Measurements from ENCODE around the gene ARHGAP35. TPM values are rescaled to one million over a fixed set of nuclear protein-coding genes. Genes with fewer than 3 reads are reported as not detected.

ARHGAP35 gene
- total and polyA plus RNA-seq, 4 experiments from 2014 or later: 1.1 to 49.0 (median 29.1) TPM

DNA sequence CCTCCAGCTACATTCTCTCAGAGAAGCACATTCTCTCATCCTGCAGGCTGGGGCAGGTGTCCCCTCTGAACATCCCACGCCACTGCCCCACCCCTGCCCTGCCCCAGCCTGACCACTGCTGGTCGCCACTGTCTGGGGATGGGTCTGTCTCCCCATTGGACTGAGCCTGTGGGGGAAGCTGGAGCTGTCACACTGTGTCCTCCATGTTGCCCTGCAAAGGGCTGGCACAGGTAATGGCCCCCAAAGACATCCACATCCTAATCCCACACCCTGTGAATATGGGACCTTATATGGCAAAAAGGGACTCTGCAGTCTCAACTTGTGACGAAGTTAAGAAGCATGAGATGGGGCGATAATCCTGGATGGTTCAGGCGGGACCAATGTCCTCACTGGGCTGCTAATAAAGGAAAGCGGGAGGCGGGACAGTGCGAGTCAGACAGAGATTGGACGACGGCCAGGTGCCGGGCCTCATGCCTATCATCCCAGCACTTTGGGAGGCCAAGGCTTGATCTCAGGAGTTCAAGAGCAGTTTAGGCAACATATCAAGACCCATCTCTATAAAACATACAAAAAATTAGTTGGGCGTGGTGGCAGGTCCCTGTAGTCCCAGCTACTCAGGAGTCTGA, 19.2 kb upstream of the ARHGAP35 start:
- Mint-ChIP-seq H3K9me3 (no peaks in the 10 kb centered on the region), H3K4me1 (peaks cover 4 to 8% (median 5%) of the 10 kb centered on the region in 4 donors), H3K4me3 (no peak overlapping the region), H3K27ac (peak overlapping the region in 1 of 7 donors; percentile 47), H3K36me3 (peaks cover 26 to 51% of the 10 kb centered on the region in 2 donors), H3K27me3 (no peaks in the 10 kb centered on the region)
- DNase-seq: no peak
- intact Hi-C loops (cut with micrococcal nuclease): no loop called here
- Histone ChIP-seq H3K4me1 (ENCODE audit: insufficient read depth, low read length) (peaks cover 3% of the 10 kb centered on the region), H3K27me3 (ENCODE audit: insufficient read depth, low read length) (no peaks in the 10 kb centered on the region), H3K9me3 (ENCODE audit: control insufficient read depth in 1 of 2, low read length in 2 of 2) (no peaks in the 10 kb centered on the region), H3K36me3 (ENCODE audit: insufficient read depth, low read length) (peaks cover 30% of the 10 kb centered on the region), H3K27ac (ENCODE audit: low read depth, low read length) (no peak overlapping the region), H3K4me3 (ENCODE audit: low read length in 2 of 2) (no peak overlapping the region)
- ChIA-PET POLR2A (ENCODE audit: partially characterized antibody) (interaction anchor here (0.6 to 2.1 kb wide), 2 partner anchors 84 to 136 kb away, joined by 3 to 15 read pairs; no protein-coding TSS in a partner anchor), CTCF (ENCODE audit: partially characterized antibody) (interaction anchor here (0.8 to 11.4 kb wide), 25 partner anchors 9 to 195 kb away, joined by 3 to 335 read pairs (median 9); partner anchors contain the start of genes AP2S1 and SLC1A5)

DNA sequence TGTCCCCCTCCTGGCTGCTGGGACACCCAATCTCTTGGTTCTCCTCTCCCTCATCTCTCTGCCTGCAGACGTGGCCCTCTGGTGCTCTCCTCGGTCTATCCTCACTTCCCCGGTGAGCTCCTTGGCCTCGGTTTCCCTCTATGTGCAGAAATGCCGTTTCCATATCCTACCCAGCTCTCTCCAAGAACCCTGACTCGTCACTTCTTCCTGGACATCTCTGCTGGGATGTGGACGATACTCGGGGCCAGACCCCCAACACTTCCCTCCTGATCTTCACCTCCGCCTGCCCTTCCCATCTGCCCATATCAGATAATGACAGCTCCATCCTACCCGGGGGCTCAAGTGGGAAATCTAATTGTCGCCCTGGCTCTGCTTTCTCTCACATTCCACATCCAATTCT, 18.0 kb upstream of the ARHGAP35 start:
- peaks cover 30% of the 10 kb centered on the region for H3K36me3 ChIP-seq (ENCODE audit: insufficient read depth, low read length)
- H3K36me3 Mint-ChIP-seq: peaks cover 30 to 50% of the 10 kb centered on the region in 2 donors
- peaks cover 3% of the 10 kb centered on the region for H3K4me1 ChIP-seq (ENCODE audit: insufficient read depth, low read length)
- no peak overlapping the region for H3K4me3 Mint-ChIP-seq
- no peaks in the 10 kb centered on the region for H3K27me3 Mint-ChIP-seq
- H3K4me1 Mint-ChIP-seq: peaks cover 7 to 12% (median 9%) of the 10 kb centered on the region in 4 donors
- H3K27ac Mint-ChIP-seq: peak overlapping the region in 2 of 7 donors; percentile 48 to 87
- H3K27me3 ChIP-seq (ENCODE audit: insufficient read depth, low read length): no peaks in the 10 kb centered on the region
- CTCF ChIA-PET (ENCODE audit: partially characterized antibody): interaction anchor here (0.9 to 11.4 kb wide), 3 partner anchors 58 to 88 kb away, joined by 4 to 335 read pairs (median 11); no protein-coding TSS in a partner anchor
- H3K9me3 ChIP-seq (ENCODE audit: control insufficient read depth in 1 of 2, low read length in 2 of 2): no peaks in the 10 kb centered on the region
- H3K27ac ChIP-seq (ENCODE audit: low read depth, low read length): no peak overlapping the region
- DNase-seq: no peak
- H3K4me3 ChIP-seq (ENCODE audit: low read length in 2 of 2): no peak overlapping the region
- intact Hi-C loops (cut with micrococcal nuclease): no loop called here
- H3K9me3 Mint-ChIP-seq: no peaks in the 10 kb centered on the region
- POLR2A ChIA-PET (ENCODE audit: partially characterized antibody): no interaction called here

DNA sequence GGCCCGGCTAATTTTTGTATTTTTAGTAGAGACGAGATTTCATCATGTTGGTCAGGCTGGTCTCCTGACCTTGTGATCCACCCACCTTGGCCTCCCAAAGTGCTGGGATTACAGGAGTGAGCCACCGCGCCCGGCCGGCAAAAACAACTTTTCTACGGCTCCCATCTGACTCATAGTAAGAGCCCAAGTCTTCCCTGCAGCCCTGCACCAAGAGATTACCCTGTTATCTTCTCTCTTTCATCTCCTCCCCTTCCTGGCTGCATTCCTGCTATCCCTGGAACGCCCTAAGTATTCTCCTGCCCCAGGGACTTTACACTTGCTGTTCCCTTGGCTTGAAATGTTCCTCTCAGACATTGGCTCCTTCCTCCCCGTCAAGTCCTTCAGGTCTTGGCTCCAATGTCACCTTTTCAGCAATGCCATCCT, 16.7 kb upstream of the ARHGAP35 start:
- no peaks in the 10 kb centered on the region for H3K27me3 Mint-ChIP-seq
- POLR2A ChIA-PET (ENCODE audit: partially characterized antibody): no interaction called here
- H3K27ac Mint-ChIP-seq: peak overlapping the region in 1 of 7 donors; percentile 36

DNA sequence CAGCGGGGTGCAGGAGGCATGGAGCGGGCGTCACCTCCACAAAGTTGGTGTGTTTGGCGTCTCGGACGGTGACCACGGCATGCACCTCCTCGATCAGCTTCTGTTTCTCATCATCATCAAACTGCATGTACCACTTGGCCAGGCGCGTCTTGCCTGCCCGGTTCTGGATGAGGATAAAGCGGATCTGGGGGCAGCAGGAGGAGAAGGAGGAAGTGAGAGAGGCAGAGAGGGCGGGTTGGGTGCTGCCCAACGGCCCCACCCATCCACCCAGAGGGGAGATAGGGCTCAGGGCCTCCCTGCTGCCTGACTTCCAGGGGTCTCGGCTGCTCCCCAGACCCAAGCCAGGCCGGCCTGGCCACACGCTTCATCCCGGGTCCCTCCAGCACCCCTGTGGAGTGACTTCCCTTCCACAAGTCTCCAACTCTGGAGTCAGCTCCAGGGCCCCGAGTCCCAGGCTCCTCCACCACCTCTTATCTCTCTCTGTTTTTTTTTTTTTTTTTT, 14.8 kb upstream of the ARHGAP35 start:
- POLR2A ChIA-PET (ENCODE audit: partially characterized antibody): no interaction called here
- peaks cover 28 to 41% of the 10 kb centered on the region in 2 donors for H3K36me3 Mint-ChIP-seq
- H3K27ac Mint-ChIP-seq: peak overlapping the region in 2 of 7 donors; percentile 55 to 89
- H3K4me3 Mint-ChIP-seq: no peak overlapping the region
- H3K27ac ChIP-seq (ENCODE audit: low read depth, low read length): no peak overlapping the region
- H3K36me3 ChIP-seq (ENCODE audit: insufficient read depth, low read length): peaks cover 17% of the 10 kb centered on the region
- intact Hi-C loops (cut with micrococcal nuclease): no loop called here
- peaks cover 19 to 33% (median 25%) of the 10 kb centered on the region in 4 donors for H3K4me1 Mint-ChIP-seq
- H3K4me1 ChIP-seq (ENCODE audit: insufficient read depth, low read length): peaks cover 12% of the 10 kb centered on the region
- H3K27me3 ChIP-seq (ENCODE audit: insufficient read depth, low read length): no peaks in the 10 kb centered on the region
- CTCF ChIA-PET (ENCODE audit: partially characterized antibody): interaction anchor here (11.4 kb wide), 1 partner anchor 91 kb away, joined by 335 read pairs; no protein-coding TSS in a partner anchor
- no peaks in the 10 kb centered on the region for H3K27me3 Mint-ChIP-seq
- no peaks in the 10 kb centered on the region for H3K9me3 Mint-ChIP-seq
- H3K4me3 ChIP-seq (ENCODE audit: low read length in 2 of 2): no peak overlapping the region
- DNase-seq: no peak
- no peaks in the 10 kb centered on the region for H3K9me3 ChIP-seq (ENCODE audit: control insufficient read depth in 1 of 2, low read length in 2 of 2)

More for the DNA sequence above, 16.7 kb upstream of the ARHGAP35 start:
- H3K4me1 Mint-ChIP-seq: peaks cover 7 to 15% (median 10%) of the 10 kb centered on the region in 4 donors
- Histone ChIP-seq H3K4me1 (ENCODE audit: insufficient read depth, low read length) (peaks cover 3% of the 10 kb centered on the region), H3K36me3 (ENCODE audit: insufficient read depth, low read length) (peaks cover 24% of the 10 kb centered on the region), H3K9me3 (ENCODE audit: control insufficient read depth in 1 of 2, low read length in 2 of 2) (no peaks in the 10 kb centered on the region), H3K4me3 (ENCODE audit: low read length in 2 of 2) (no peak overlapping the region), H3K27me3 (ENCODE audit: insufficient read depth, low read length) (no peaks in the 10 kb centered on the region), H3K27ac (ENCODE audit: low read depth, low read length) (no peak overlapping the region)
- no peak overlapping the region for H3K4me3 Mint-ChIP-seq
- CTCF ChIA-PET (ENCODE audit: partially characterized antibody): interaction anchor here (0.7 to 11.4 kb wide), 4 partner anchors 77 to 169 kb away, joined by 3 to 335 read pairs (median 8); no protein-coding TSS in a partner anchor
- H3K9me3 Mint-ChIP-seq: no peaks in the 10 kb centered on the region
- peaks cover 28 to 43% of the 10 kb centered on the region in 2 donors for H3K36me3 Mint-ChIP-seq
- DNase-seq: no peak
- intact Hi-C loops (cut with micrococcal nuclease): no loop called here

DNA sequence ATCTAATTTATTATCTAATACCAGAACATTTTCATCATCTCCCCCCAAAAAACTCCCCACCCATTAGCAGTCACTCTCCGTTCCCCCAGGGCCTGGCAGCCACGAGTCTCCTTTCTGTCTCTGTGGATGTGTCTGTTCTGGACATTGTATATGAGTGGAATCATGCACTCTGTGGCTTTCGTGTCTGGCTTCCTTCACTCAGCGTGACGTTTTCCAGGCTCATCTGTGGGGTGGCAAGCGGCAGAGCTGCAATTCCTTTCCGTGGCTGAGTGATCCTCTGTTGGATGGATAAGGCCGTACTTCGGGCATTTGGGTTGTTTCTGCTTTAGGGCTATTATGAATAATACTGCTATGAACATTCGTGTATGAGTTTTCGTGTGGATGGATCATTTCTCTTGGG, 13.3 kb upstream of the ARHGAP35 start:
- Histone ChIP-seq H3K36me3 (ENCODE audit: insufficient read depth, low read length) (peaks cover 17% of the 10 kb centered on the region), H3K27me3 (ENCODE audit: insufficient read depth, low read length) (no peaks in the 10 kb centered on the region), H3K4me1 (ENCODE audit: insufficient read depth, low read length) (peaks cover 12% of the 10 kb centered on the region), H3K4me3 (ENCODE audit: low read length in 2 of 2) (no peak overlapping the region), H3K27ac (ENCODE audit: low read depth, low read length) (no peak overlapping the region), H3K9me3 (ENCODE audit: control insufficient read depth in 1 of 2, low read length in 2 of 2) (no peaks in the 10 kb centered on the region)
- Mint-ChIP-seq H3K27me3 (no peaks in the 10 kb centered on the region), H3K4me1 (peaks cover 19 to 33% (median 24%) of the 10 kb centered on the region in 4 donors), H3K4me3 (no peak overlapping the region), H3K9me3 (no peaks in the 10 kb centered on the region), H3K36me3 (peaks cover 24 to 29% of the 10 kb centered on the region in 2 donors), H3K27ac (peak overlapping the region in 2 of 7 donors; percentile 10 to 18)
- CTCF ChIA-PET (ENCODE audit: partially characterized antibody): interaction anchor here (11.4 kb wide), 1 partner anchor 93 kb away, joined by 335 read pairs; no protein-coding TSS in a partner anchor
- POLR2A ChIA-PET (ENCODE audit: partially characterized antibody): no interaction called here
- intact Hi-C loops (cut with micrococcal nuclease): no loop called here
- DNase-seq: no peak

DNA sequence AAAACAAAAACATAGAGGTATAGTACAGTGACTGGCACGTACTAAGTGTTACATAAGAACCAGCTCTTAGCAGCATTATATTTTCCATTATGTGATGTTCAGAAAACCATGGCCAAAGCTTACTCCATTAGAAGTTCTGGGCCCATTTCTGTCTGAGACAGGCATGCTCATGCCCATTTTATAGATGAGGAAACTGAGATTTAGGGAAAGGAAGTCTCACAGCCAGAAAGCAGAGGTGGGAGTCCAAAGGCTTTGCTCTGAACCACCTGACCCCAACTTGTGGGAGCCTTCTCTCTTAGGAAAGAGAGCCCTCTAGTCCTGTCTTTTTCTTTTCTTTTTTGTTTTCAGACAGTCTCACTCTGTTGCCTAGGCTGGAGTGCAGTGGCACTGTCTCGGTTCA, 12.4 kb upstream of the ARHGAP35 start:
- Histone ChIP-seq H3K36me3 (ENCODE audit: insufficient read depth, low read length) (peaks cover 8% of the 10 kb centered on the region), H3K27me3 (ENCODE audit: insufficient read depth, low read length) (no peaks in the 10 kb centered on the region), H3K9me3 (ENCODE audit: control insufficient read depth in 1 of 2, low read length in 2 of 2) (no peaks in the 10 kb centered on the region), H3K27ac (ENCODE audit: low read depth, low read length) (no peak overlapping the region), H3K4me3 (ENCODE audit: low read length in 2 of 2) (no peak overlapping the region), H3K4me1 (ENCODE audit: insufficient read depth, low read length) (peaks cover 12% of the 10 kb centered on the region)
- Mint-ChIP-seq H3K36me3 (peaks cover 16 to 21% of the 10 kb centered on the region in 2 donors), H3K4me1 (peaks cover 16 to 33% (median 24%) of the 10 kb centered on the region in 4 donors), H3K27me3 (no peaks in the 10 kb centered on the region), H3K27ac (no peak overlapping the region), H3K4me3 (no peak overlapping the region), H3K9me3 (no peaks in the 10 kb centered on the region)
- no peak for DNase-seq
- ChIA-PET POLR2A (ENCODE audit: partially characterized antibody) (no interaction called here), CTCF (ENCODE audit: partially characterized antibody) (interaction anchor here (11.4 kb wide), 1 partner anchor 94 kb away, joined by 335 read pairs; no protein-coding TSS in a partner anchor)
- intact Hi-C loops (cut with micrococcal nuclease): no loop called here

DNA sequence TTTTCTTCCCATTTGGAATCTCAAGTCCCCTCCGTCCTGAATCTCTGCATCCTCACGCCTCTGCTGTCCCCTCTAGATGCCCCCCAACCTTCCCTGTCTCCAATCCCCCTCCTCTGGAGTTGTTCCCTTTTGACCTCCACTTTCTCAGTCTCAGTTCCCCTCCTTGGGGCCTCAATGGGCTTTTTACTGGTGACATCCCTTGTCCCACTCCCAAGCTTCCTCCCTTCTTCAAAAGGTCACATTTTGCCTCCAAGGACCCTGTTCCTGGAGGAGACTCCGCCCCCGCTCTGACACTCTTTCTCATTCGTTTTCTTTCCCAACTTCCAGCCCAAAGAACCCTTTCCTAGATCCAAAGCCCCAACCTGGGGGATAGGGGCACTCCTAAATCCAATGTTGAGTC, 11.2 kb upstream of the ARHGAP35 start:
- peak overlapping the region; percentile 62 to 86 for H3K4me3 ChIP-seq (ENCODE audit: low read length in 2 of 2)
- H3K4me3 Mint-ChIP-seq: peak overlapping the region; percentile 78 to 97 (median 94)
- H3K27ac ChIP-seq (ENCODE audit: low read depth, low read length): peak overlapping the region; percentile 85

More for the DNA sequence above, 11.2 kb upstream of the ARHGAP35 start:
- Mint-ChIP-seq H3K36me3 (peaks cover 12 to 17% of the 10 kb centered on the region in 2 donors), H3K4me1 (peaks cover 16 to 30% (median 25%) of the 10 kb centered on the region in 4 donors), H3K27ac (peak overlapping the region; percentile 62 to 96 (median 93)), H3K27me3 (no peaks in the 10 kb centered on the region), H3K9me3 (no peaks in the 10 kb centered on the region)
- ChIA-PET POLR2A (ENCODE audit: partially characterized antibody) (interaction anchor here (1.3 to 1.8 kb wide), 3 partner anchors 12 to 106 kb away, joined by 5 to 7 read pairs (median 5); no protein-coding TSS in a partner anchor), CTCF (ENCODE audit: partially characterized antibody) (interaction anchor here (1.1 to 2.6 kb wide), 3 partner anchors 9 to 164 kb away, joined by 3 to 16 read pairs (median 4); no protein-coding TSS in a partner anchor)
- no peak for DNase-seq
- H3K27me3 ChIP-seq (ENCODE audit: insufficient read depth, low read length): no peaks in the 10 kb centered on the region
- H3K36me3 ChIP-seq (ENCODE audit: insufficient read depth, low read length): peaks cover under 1% of the 10 kb centered on the region
- intact Hi-C loops (cut with micrococcal nuclease): loop anchor here (1.0 to 10.0 kb wide), 2 partner anchors 199 to 1515 kb away; partner anchors contain the start of genes SYNGR4, TMEM143 and TMEM160
- no peaks in the 10 kb centered on the region for H3K9me3 ChIP-seq (ENCODE audit: control insufficient read depth in 1 of 2, low read length in 2 of 2)
- peaks cover 12% of the 10 kb centered on the region for H3K4me1 ChIP-seq (ENCODE audit: insufficient read depth, low read length)

Measured in CD4-positive, alpha-beta memory T cell (primary cell).